ENCODE results near the gene TAF4.

- TF ChIP-seq CTCF (IDR thresholded peaks at IDR 0.05): no peak
- TF ChIP-seq EP300 (IDR thresholded peaks at IDR 0.05): no peak
Observed at GRCh38 chr20:62052336-62052841, 13.3 kb downstream of the TAF4 start.
